GM18868 (cell line): ENCODE results near the gene NDUFB8.

ENCODE experiments used
- ATAC-seq: cut with Tn5 transposase; IDR thresholded peaks from one replicate; pipeline ENCODE4 v1.9.1; 2021; ENCODE audit warnings: mild to moderate bottlenecking, moderate library complexity; ENCODE audit not compliant: unreplicated experiment

NDUFB8 gene

GRCh38 chr10:100508266-100508665 is 21.4 kb downstream of the NDUFB8 start:
- no peak for ATAC-seq

GRCh38 chr10:100507357-100507732 is 22.3 kb downstream of the NDUFB8 start:
- ATAC-seq, result no peak

GRCh38 chr10:100506596-100507356 is 22.9 kb downstream of the NDUFB8 start:
- ATAC-seq, result no peak

- no peak for ATAC-seq
Measured at GRCh38 chr10:100505164-100505563, 24.5 kb downstream of the NDUFB8 start.

GRCh38 chr10:100504096-100504495 is 25.6 kb downstream of the NDUFB8 start:
- ATAC-seq, result no peak

GRCh38 chr10:100502926-100503494 is 26.7 kb downstream of the NDUFB8 start:
- ATAC-seq, result no peak

GRCh38 chr10:100501423-100501822 is 28.2 kb downstream of the NDUFB8 start:
- no peak for ATAC-seq

- no peak for ATAC-seq
Measured at GRCh38 chr10:100498059-100498458, 31.6 kb downstream of the NDUFB8 start.

GRCh38 chr10:100496567-100496966 is 33.1 kb downstream of the NDUFB8 start:
- ATAC-seq, result no peak

- no peak for ATAC-seq
Measured at GRCh38 chr10:100490531-100490930, 39.1 kb downstream of the NDUFB8 start.

- no peak for ATAC-seq
Measured at GRCh38 chr10:100489396-100489795, 40.3 kb downstream of the NDUFB8 start.

- ATAC-seq, result no peak
Measured at GRCh38 chr10:100487529-100487928, 42.1 kb downstream of the NDUFB8 start.

- no peak for ATAC-seq
Measured at GRCh38 chr10:100485801-100486495, 43.7 kb downstream of the NDUFB8 start.

GRCh38 chr10:100485366-100485765 is 44.3 kb downstream of the NDUFB8 start:
- no peak for ATAC-seq

GRCh38 chr10:100483876-100484666 is 45.6 kb downstream of the NDUFB8 start:
- no peak for ATAC-seq

- ATAC-seq, result no peak
Measured at GRCh38 chr10:100482834-100483185, 46.9 kb downstream of the NDUFB8 start.

- ATAC-seq, result peak; percentile 40
Measured at GRCh38 chr10:100482181-100482833, 47.4 kb downstream of the NDUFB8 start.

GRCh38 chr10:100481462-100482081 is 48.1 kb downstream of the NDUFB8 start:
- peak; percentile 99 for ATAC-seq

GRCh38 chr10:100480002-100480401 is 49.7 kb downstream of the NDUFB8 start:
- ATAC-seq, result no peak

GRCh38 chr10:100479037-100479436 is 50.6 kb downstream of the NDUFB8 start:
- ATAC-seq, result no peak
